Limb (tissue), 2 donors: Measurements from ENCODE around the gene PDSS1.

Experiments used
- DNase-seq, 2 donors: peaks; one replicate each; pipeline ENCODE4 v3.0.0-alpha.2; 2016; ENCODE audit errors: extremely low spot score in 2 of 2

The PDSS1 gene

GRCh38 chr10:26698909-26699308 lies 1.4 kb downstream of the PDSS1 start:
- DNase-seq = no peak

- no peak for DNase-seq
These were observed 2.1 kb downstream of the PDSS1 start for GRCh38 chr10:26699631-26700030.

GRCh38 chr10:26700884-26701630 lies 3.6 kb downstream of the PDSS1 start:
- no peak for DNase-seq

DNA sequence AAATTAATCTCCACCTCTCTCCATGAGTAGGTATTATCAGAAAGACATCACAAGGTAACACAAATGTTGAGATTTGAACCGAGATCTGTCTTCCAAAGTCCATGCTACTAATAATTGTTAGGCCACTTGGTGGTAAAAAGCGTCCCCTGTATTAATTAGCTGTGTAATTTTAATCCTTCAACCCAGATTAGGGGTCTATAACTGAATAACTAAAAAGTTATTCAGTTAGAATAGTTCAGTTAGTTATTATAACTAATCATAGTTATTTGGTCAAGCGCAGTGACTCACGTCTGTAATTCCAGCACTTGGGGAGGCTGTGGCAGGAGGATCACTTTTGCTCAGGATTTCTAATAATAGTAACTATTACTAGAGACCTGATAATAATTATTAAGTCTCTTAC lies 5.6 kb downstream of the PDSS1 start:
- DNase-seq = no peak

DNA sequence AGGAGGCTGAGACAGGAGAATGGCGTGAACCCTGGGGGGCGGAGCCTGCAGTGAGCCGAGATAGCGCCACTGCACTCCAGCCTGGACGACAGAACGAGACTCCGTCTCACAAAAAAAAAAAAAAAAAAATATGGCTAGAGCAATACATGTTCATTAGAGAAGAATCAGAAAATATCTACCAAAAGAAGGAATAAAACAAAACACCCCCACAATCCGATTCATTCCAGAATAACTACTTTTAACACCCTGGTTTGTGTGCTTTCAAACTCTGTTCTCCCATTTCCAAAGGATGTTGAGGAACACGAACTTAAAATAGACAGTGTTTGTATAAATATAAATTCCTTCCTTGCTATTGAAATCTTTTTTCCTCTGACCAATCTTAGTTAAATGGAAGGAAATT lies 6.5 kb downstream of the PDSS1 start:
- DNase-seq = no peak

GRCh38 chr10:26706206-26706605 lies 8.7 kb downstream of the PDSS1 start:
- no peak for DNase-seq

- no peak for DNase-seq
These were observed 9.4 kb downstream of the PDSS1 start for GRCh38 chr10:26706936-26707335.

DNA sequence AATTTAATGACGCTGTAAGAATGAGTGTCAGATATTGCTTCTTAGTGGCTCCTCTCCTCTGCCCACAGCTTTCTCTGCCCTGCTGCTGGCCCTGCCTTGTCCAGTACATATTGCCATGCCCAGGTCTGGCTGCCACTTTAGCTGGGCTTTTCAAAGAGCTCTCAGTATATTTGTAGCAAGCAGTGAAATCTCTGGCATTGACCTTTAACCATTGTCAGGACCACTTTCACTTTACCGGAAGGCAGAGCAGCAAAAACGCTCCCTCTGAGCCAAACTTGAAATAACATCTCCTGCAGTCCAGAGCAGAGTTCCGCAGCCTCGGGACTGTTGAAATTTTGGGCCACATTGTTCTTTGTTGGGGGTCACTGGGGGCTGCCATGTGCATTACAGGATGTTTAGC lies 13.8 kb downstream of the PDSS1 start:
- no peak for DNase-seq

GRCh38 chr10:26714415-26715136 lies 17.1 kb downstream of the PDSS1 start:
- DNase-seq = no peak

DNA sequence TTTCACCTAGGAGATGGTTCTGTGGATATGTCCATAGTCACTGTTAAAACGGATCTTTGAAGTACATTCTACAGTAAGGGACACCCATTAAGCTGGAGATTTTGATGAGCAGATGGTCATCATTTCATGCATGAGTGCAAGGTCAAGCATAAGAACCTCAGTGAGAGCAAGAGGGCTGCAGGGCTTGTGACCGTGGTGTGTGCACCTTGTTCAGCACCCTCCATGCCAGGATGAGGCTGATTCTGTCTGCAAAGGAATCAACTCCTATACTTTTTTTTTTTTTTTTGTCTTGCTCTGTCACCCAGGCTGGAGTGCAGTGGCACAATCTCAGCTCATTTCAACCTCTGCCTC lies 17.6 kb downstream of the PDSS1 start:
- no peak for DNase-seq

DNA sequence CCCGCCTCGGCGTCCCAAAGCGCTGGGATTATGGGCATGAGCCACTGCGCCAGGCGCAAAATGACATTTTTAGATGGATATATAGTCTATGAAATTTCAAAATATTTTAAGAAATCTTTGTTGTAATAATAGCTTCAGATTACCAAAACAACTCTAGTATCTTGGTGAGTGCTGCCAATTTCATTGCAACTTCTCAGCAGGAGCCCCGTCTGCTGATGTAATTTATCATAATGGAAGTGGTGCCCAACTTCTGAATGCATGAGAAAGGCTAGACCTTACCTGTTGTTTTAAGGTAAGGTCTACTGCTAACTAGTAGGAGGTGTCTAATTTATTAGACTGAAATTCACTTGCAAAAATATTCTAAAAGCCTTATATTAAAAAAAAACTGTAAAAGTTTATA lies 20.0 kb downstream of the PDSS1 start:
- no peak for DNase-seq

DNA sequence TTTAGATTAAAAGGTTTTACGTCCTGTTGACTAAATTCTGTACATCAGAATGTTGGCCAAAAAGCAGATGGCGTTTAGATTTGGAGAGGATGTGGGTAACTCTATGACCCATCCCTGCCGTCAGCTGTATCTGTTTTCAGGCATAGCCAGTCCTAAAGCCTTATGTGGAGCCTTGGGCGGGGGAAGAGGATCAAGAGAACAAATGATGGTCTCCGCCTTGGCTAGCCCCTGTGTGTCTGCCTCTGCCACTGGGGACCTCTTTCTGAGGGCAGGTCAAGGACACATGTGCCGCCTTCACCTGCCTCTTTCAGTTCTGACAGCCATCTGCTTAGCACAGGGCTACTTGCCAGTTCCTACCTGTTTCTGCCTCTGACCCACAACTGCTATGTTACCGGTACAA lies 24.1 kb downstream of the PDSS1 start:
- DNase-seq = no peak

GRCh38 chr10:26723016-26723415 lies 25.5 kb downstream of the PDSS1 start:
- DNase-seq = no peak

GRCh38 chr10:26725837-26726727 lies 28.6 kb downstream of the PDSS1 start:
- DNase-seq = peak; percentile 53 to 76

- no peak for DNase-seq
These were observed 29.5 kb downstream of the PDSS1 start for GRCh38 chr10:26727005-26727404.

DNA sequence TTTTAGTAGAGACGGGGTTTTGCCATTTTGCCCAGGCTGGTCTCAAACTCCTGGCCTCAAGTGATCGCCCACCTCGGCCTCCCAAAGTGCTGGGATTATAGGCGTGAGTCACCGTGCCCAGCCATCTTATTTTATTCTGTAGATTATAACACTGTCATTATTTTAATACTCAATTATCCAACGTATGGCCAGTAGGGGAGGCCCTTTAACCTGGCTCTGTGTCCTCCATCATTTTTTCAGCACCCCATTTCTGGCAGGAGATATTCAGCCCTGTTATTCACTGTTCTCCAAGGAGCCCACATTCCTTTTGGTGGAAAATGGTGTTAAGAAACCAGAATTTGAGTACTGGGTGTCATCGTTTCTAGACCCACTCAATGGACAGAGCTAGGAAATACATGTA lies 31.5 kb downstream of the PDSS1 start:
- DNase-seq = no peak

DNA sequence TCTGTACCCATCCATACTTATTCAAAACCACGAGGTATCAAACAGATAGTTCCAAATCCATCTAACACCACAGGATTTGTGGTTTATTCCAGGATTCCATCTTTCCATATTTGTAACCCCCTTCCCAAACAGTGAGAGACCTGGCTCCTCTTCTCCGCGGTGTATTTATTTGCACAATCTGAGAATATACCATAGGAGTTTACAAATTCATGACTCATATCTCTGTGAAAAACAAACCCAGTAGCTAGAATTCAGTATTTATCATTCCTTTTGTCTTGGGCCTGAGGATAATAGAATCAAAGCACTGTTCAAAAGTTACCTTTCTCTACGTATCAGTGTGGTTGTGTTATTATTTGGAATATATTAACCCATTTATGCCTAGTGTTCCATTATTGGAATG lies 31.9 kb downstream of the PDSS1 start:
- DNase-seq = no peak

DNA sequence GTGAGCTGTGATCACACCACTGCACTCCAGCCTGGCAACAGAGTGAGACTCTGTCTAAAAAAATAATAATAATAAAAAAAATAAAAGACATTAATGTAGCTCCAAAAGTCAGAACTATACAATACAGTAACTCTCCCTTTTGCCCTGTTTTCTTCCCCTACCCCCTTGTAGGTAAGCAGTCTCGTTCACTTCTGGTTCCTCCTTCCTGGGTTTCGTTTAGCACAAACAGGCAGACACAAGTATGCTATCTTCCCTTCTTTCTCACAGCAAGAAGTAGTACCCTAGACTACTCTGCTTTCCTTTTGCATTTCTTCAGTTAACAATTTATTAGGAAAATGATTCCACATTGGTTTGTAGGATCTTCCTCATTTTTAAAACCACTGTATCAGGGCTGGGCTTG lies 33.1 kb downstream of the PDSS1 start:
- no peak for DNase-seq

DNA sequence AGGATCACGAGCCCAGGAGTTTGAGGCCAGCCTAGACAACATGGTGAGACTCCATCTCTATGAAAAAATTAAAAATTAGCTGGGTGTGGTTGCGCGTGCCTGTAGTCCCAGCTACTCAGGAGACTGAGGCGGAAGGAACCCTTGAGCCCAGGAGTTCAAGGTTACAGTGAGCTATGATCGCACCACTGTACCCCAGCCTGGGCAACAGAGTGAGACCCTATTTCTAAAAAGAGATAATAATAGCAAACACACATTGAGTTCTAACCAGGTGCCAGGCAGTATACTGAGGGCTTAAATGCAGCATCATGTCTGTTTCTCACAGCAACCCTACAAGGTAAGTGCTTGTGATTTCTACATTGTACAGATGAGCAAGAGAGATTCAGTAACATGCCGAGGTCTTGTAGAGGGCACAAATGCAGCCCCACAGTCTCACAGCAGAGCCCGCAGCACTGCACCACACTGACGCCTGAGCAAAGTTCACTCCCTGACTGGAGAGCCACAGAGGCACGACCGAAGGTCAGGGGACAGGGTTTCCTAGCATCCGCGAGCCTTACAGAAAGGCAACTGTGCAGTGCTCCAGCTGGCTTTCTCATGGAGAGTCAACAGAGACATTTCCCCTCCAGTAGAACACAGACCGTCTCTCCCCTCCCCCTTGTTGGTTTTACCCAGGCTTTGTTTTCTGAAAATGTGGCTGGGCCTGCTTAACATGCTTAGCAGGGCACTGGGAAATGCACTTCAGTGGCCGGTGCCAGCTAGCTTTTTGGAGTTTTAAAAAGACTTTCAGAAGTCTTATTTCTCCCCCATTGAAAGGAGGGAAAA lies 36.5 kb downstream of the PDSS1 start:
- no peak for DNase-seq

GRCh38 chr10:26735435-26735834 lies 37.9 kb downstream of the PDSS1 start:
- no peak for DNase-seq

- no peak for DNase-seq
These were observed 40.2 kb downstream of the PDSS1 start for GRCh38 chr10:26737730-26738129.
